ENCODE results near the gene ITGBL1.

Gene ITGBL1

GRCh38 chr13:101452519-101453485, at the start of gene ITGBL1:
TSS of gene ITGBL1 (plus strand) at chr13:101452675. CDS start at chr13:101452834, 159 bp downstream.
- peak; percentile 43 for DNase-seq

- peak; percentile 37 for DNase-seq
These were observed 45.7 kb upstream of the ITGBL1 start for GRCh38 chr13:101406791-101407190.

GRCh38 chr13:101408154-101408553, 44.3 kb upstream of the ITGBL1 start:
- DNase-seq = no peak

- no peak for DNase-seq
These were observed 43.4 kb upstream of the ITGBL1 start for GRCh38 chr13:101408992-101409656.

- no peak for DNase-seq
These were observed 40.4 kb upstream of the ITGBL1 start for GRCh38 chr13:101412076-101412475.

- DNase-seq = no peak
These were observed 36.9 kb upstream of the ITGBL1 start for GRCh38 chr13:101415358-101416174.

GRCh38 chr13:101416181-101417042, 36.1 kb upstream of the ITGBL1 start, which contains the start of gene NALCN:
TSS of gene NALCN (minus strand) at chr13:101416508. CDS start at chr13:101399126, 17,382 bp downstream.
- DNase-seq = no peak

- DNase-seq = peak; percentile 59
These were observed 35.5 kb upstream of the ITGBL1 start for GRCh38 chr13:101417043-101417406.

- no peak for DNase-seq
These were observed 35.0 kb upstream of the ITGBL1 start for GRCh38 chr13:101417501-101417900.

GRCh38 chr13:101423872-101424271, 28.6 kb upstream of the ITGBL1 start:
- DNase-seq = no peak

- DNase-seq = no peak
These were observed 27.9 kb upstream of the ITGBL1 start for GRCh38 chr13:101424381-101425155.

GRCh38 chr13:101425156-101425471, 27.4 kb upstream of the ITGBL1 start:
- DNase-seq = no peak

GRCh38 chr13:101425623-101426022, 26.9 kb upstream of the ITGBL1 start:
- no peak for DNase-seq

GRCh38 chr13:101429733-101430132, 22.7 kb upstream of the ITGBL1 start:
- peak; percentile 17 for DNase-seq

- peak; percentile 16 for DNase-seq
These were observed 18.6 kb upstream of the ITGBL1 start for GRCh38 chr13:101433895-101434294.

- DNase-seq = peak; percentile 32
These were observed 18.0 kb upstream of the ITGBL1 start for GRCh38 chr13:101434486-101434885.

- peak; percentile 50 for DNase-seq
These were observed 4.6 kb upstream of the ITGBL1 start for GRCh38 chr13:101447852-101448251.

GRCh38 chr13:101449790-101450748, 2.4 kb upstream of the ITGBL1 start:
- peak; percentile 92 for DNase-seq

- DNase-seq = no peak
These were observed 1.7 kb upstream of the ITGBL1 start for GRCh38 chr13:101450749-101451130.

GRCh38 chr13:101451641-101452040, 834 bp upstream of the ITGBL1 start:
- DNase-seq = no peak

Data from fibroblast of upper back skin (primary cell).